T-helper 17 cell (primary cell): ENCODE measurements around the gene AMN1. TPM values are rescaled to one million over a fixed set of nuclear protein-coding genes. Genes with fewer than 3 reads are reported as not detected.
A peak's percentile ranks its signal among the peaks of the same experiment; 100 is the strongest.
"Not testable (repeated sequence)": the region's sequence is repeated elsewhere in the genome, so short reads cannot be mapped to it uniquely, and the experiment has no call there.

Experiments
- ATAC-seq: fragments of 150-1000 bp; cut with Tn5 transposase; 2 replicates; pipeline ENCODE4 v1.10.0; 2021; ENCODE audit warnings: mild to moderate bottlenecking, moderate library complexity
- DNase-seq, 3 donors: peaks; one replicate each; pipeline versions ENCODE4 v3.0.0 to v3.0.0-alpha.2; 2020 to 2021
- H3K9me3 ChIP-seq: one replicate; pipeline ENCODE4 v1.7.0; 2013; ENCODE audit warnings: low read length, mild to moderate bottlenecking; ENCODE audit not compliant: control insufficient read depth, poor library complexity, severe bottlenecking
- H3K27ac Mint-ChIP-seq: one replicate; pipeline ENCODE4 v1.8.0; 2022; ENCODE audit warnings: mild to moderate bottlenecking, moderate library complexity, mixed read lengths
- H3K27me3 Mint-ChIP-seq: one replicate; pipeline ENCODE4 v1.8.0; 2022; ENCODE audit warnings: mixed read lengths
- H3K36me3 Mint-ChIP-seq: one replicate; pipeline ENCODE4 v1.8.0; 2022; ENCODE audit warnings: low read depth, mixed read lengths
- H3K4me1 Mint-ChIP-seq: one replicate; pipeline ENCODE4 v1.8.0; 2022; ENCODE audit warnings: mild to moderate bottlenecking, mixed read lengths
- H3K4me3 Mint-ChIP-seq: one replicate; pipeline ENCODE4 v1.8.0; 2022; ENCODE audit warnings: mild to moderate bottlenecking, moderate library complexity, mixed read lengths
- total RNA-seq, 4 donors: library from RNA in 2 of 4; stranded (reverse) in 2 of 4; gene quantifications; one replicate each; pipeline ENCODE4 v1.2.3 and lab custom pipeline; 2022 to 2026

Gene AMN1
- total RNA-seq: 1 to 10 TPM; 2.0 to 4.6 TPM
- total RNA-seq (lab: John Stamatoyannopoulos, UW): 6.6 to 8.6 reads per million in 2 donors

GRCh38 chr12:31728917-31729640 lies at the start of gene AMN1:
Gene AMN1 (minus strand): TSS chr12:31729021. CDS start chr12:31729008, 13 bp downstream.
- no peaks in the 10 kb centered on the region for H3K27me3 Mint-ChIP-seq
- H3K4me3 Mint-ChIP-seq: peak within 1 kb of the TSS; percentile 97
- DNase-seq (peak; percentile 90 to 97 (median 97)), ATAC-seq (peak; percentile 93)
- peaks cover 32% of the 10 kb centered on the region for H3K4me1 Mint-ChIP-seq
- peak within 1 kb of the TSS; percentile 98 for H3K27ac Mint-ChIP-seq
- H3K36me3 Mint-ChIP-seq: no peaks in the 10 kb centered on the region
- no peaks in the 10 kb centered on the region for H3K9me3 ChIP-seq

- no peaks in the 10 kb centered on the region for H3K9me3 ChIP-seq
- Mint-ChIP-seq H3K4me3 (no peak overlapping the region), H3K27me3 (no peaks in the 10 kb centered on the region), H3K36me3 (no peaks in the 10 kb centered on the region), H3K4me1 (peaks cover under 1% of the 10 kb centered on the region), H3K27ac (peak overlapping the region; percentile 29)
- no peak for DNase-seq
- ATAC-seq: no peak
Measured at GRCh38 chr12:31773867-31774266, 45.0 kb upstream of the AMN1 start.

GRCh38 chr12:31773223-31773750 lies 44.5 kb upstream of the AMN1 start:
- no peaks in the 10 kb centered on the region for H3K27me3 Mint-ChIP-seq
- ATAC-seq: no peak
- no peaks in the 10 kb centered on the region for H3K4me1 Mint-ChIP-seq
- H3K4me3 Mint-ChIP-seq: no peak overlapping the region
- H3K27ac Mint-ChIP-seq: no peak overlapping the region
- no peak for DNase-seq
- no peaks in the 10 kb centered on the region for H3K36me3 Mint-ChIP-seq
- H3K9me3 ChIP-seq: no peaks in the 10 kb centered on the region

- no peak overlapping the region for H3K4me3 Mint-ChIP-seq
- no peak overlapping the region for H3K27ac Mint-ChIP-seq
Measured at GRCh38 chr12:31772685-31773222, 43.9 kb upstream of the AMN1 start.

GRCh38 chr12:31772186-31772585 lies 43.4 kb upstream of the AMN1 start:
- no peaks in the 10 kb centered on the region for H3K4me1 Mint-ChIP-seq

More at GRCh38 chr12:31772685-31773222, 43.9 kb upstream of the AMN1 start:
- no peaks in the 10 kb centered on the region for H3K9me3 ChIP-seq
- DNase-seq (no peak), ATAC-seq (no peak)
- Mint-ChIP-seq H3K36me3 (no peaks in the 10 kb centered on the region), H3K4me1 (no peaks in the 10 kb centered on the region), H3K27me3 (no peaks in the 10 kb centered on the region)

GRCh38 chr12:31768046-31768445 lies 39.2 kb upstream of the AMN1 start:
- H3K9me3 ChIP-seq: no peaks in the 10 kb centered on the region
- Mint-ChIP-seq H3K4me3 (no peak overlapping the region), H3K36me3 (no peaks in the 10 kb centered on the region), H3K27ac (no peak overlapping the region), H3K4me1 (no peaks in the 10 kb centered on the region), H3K27me3 (no peaks in the 10 kb centered on the region)
- DNase-seq (no peak), ATAC-seq (no peak)

More at GRCh38 chr12:31772186-31772585, 43.4 kb upstream of the AMN1 start:
- Mint-ChIP-seq H3K27me3 (no peaks in the 10 kb centered on the region), H3K4me3 (no peak overlapping the region), H3K27ac (no peak overlapping the region), H3K36me3 (no peaks in the 10 kb centered on the region)
- H3K9me3 ChIP-seq: no peaks in the 10 kb centered on the region
- ATAC-seq: no peak
- DNase-seq: no peak

- H3K27ac Mint-ChIP-seq: no peak overlapping the region
- H3K4me1 Mint-ChIP-seq: no peaks in the 10 kb centered on the region
- no peak for DNase-seq
- H3K9me3 ChIP-seq: no peaks in the 10 kb centered on the region
- H3K4me3 Mint-ChIP-seq: no peak overlapping the region
- no peaks in the 10 kb centered on the region for H3K36me3 Mint-ChIP-seq
- no peaks in the 10 kb centered on the region for H3K27me3 Mint-ChIP-seq
- no peak for ATAC-seq
Measured at GRCh38 chr12:31765931-31766330, 37.1 kb upstream of the AMN1 start.

- Mint-ChIP-seq H3K4me1 (peaks cover 3% of the 10 kb centered on the region), H3K4me3 (no peak overlapping the region), H3K27ac (no peak overlapping the region), H3K36me3 (no peaks in the 10 kb centered on the region), H3K27me3 (no peaks in the 10 kb centered on the region)
- no peaks in the 10 kb centered on the region for H3K9me3 ChIP-seq
- ATAC-seq (no peak), DNase-seq (no peak)
Measured at GRCh38 chr12:31759632-31760459, 31.0 kb upstream of the AMN1 start.

- DNase-seq, ATAC-seq, H3K4me3 Mint-ChIP-seq, H3K9me3 ChIP-seq, H3K27ac Mint-ChIP-seq, H3K27me3 Mint-ChIP-seq, H3K36me3 Mint-ChIP-seq, H3K4me1 Mint-ChIP-seq: not testable (repeated sequence)
Measured at GRCh38 chr12:31758297-31758696, 29.5 kb upstream of the AMN1 start.

GRCh38 chr12:31756977-31757420 lies 28.2 kb upstream of the AMN1 start:
- H3K27ac Mint-ChIP-seq: no peak overlapping the region
- no peaks in the 10 kb centered on the region for H3K27me3 Mint-ChIP-seq
- no peaks in the 10 kb centered on the region for H3K9me3 ChIP-seq
- DNase-seq (no peak), ATAC-seq (no peak)
- no peak overlapping the region for H3K4me3 Mint-ChIP-seq
- H3K36me3 Mint-ChIP-seq: no peaks in the 10 kb centered on the region
- H3K4me1 Mint-ChIP-seq: peaks cover 10% of the 10 kb centered on the region

- DNase-seq (no peak), ATAC-seq (no peak)
- H3K9me3 ChIP-seq: no peaks in the 10 kb centered on the region
- Mint-ChIP-seq H3K4me1 (peaks cover 22% of the 10 kb centered on the region), H3K36me3 (peaks cover 3% of the 10 kb centered on the region), H3K27ac (no peak overlapping the region), H3K27me3 (no peaks in the 10 kb centered on the region), H3K4me3 (peak overlapping the region; percentile 42)
Measured at GRCh38 chr12:31752450-31752849, 23.6 kb upstream of the AMN1 start.

GRCh38 chr12:31751085-31751484 lies 22.3 kb upstream of the AMN1 start:
- DNase-seq (no peak), ATAC-seq (no peak)
- no peaks in the 10 kb centered on the region for H3K9me3 ChIP-seq
- Mint-ChIP-seq H3K27ac (no peak overlapping the region), H3K4me3 (no peak overlapping the region), H3K4me1 (peaks cover 28% of the 10 kb centered on the region), H3K36me3 (peaks cover 3% of the 10 kb centered on the region), H3K27me3 (no peaks in the 10 kb centered on the region)

GRCh38 chr12:31750747-31751039 lies 21.9 kb upstream of the AMN1 start:
- Mint-ChIP-seq H3K27me3 (no peaks in the 10 kb centered on the region), H3K4me1 (peaks cover 28% of the 10 kb centered on the region), H3K36me3 (peaks cover 3% of the 10 kb centered on the region), H3K4me3 (no peak overlapping the region), H3K27ac (peak overlapping the region; percentile 1)
- ATAC-seq (no peak), DNase-seq (no peak)
- H3K9me3 ChIP-seq: no peaks in the 10 kb centered on the region
